Tibial nerve (tissue), 4 donors: ENCODE data around the gene TOM1L1. TPM values are rescaled to one million over a fixed set of nuclear protein-coding genes. Genes with fewer than 3 reads are reported as not detected.

Source experiments
- DNase-seq, 2 donors: peaks; one replicate each; pipeline ENCODE4 v3.0.0-alpha.2; 2019; ENCODE audit warnings: low spot score in 2 of 2
- H3K27ac ChIP-seq, 4 donors: fragments of 200-600 bp; sonication (generic) in 3 of 4; one replicate each; pipeline ENCODE4 v1.5.1; 2017 to 2019; ENCODE audit warnings: mild to moderate bottlenecking in 1 of 4
- H3K27me3 ChIP-seq, 2 donors: fragments of 200-600 bp; sonication (generic) in 1 of 2; one replicate each; pipeline versions ENCODE4 v1.5.1 to v1.6.0; 2017 to 2019
- H3K36me3 ChIP-seq, 3 donors: fragments of 200-600 bp; sonication (generic); one replicate each; pipeline ENCODE4 v1.5.1; 2018 to 2019
- H3K4me1 ChIP-seq, 4 donors: fragments of 200-600 bp; sonication (generic) in 3 of 4; one replicate each; pipeline ENCODE4 v1.5.1; 2017 to 2019
- H3K4me3 ChIP-seq, 4 donors: fragments of 200-600 bp; sonication (generic) in 3 of 4; one replicate each; pipeline ENCODE4 v1.5.1; 2017 to 2019; ENCODE audit warnings: mild to moderate bottlenecking in 1 of 4, moderate library complexity in 1 of 4
- H3K9me3 ChIP-seq, 4 donors: fragments of 200-600 bp; sonication (generic) in 3 of 4; one replicate each; pipeline ENCODE4 v1.5.1; 2017 to 2019
- EP300 ChIP-seq, 2 donors: sonication (generic); formaldehyde crosslinking; IDR thresholded peaks; one replicate each; pipeline ENCODE4 v1.6.1; 2017; ENCODE audit warnings: antibody characterized with exemption in 2 of 2, mild to moderate bottlenecking in 1 of 2
- POLR2A ChIP-seq, 2 donors: fragments of 450-650 bp; IDR thresholded peaks; one replicate each; pipeline ENCODE4 v1.6.1; 2017; ENCODE audit warnings: antibody characterized with exemption in 2 of 2, mild to moderate bottlenecking in 2 of 2, moderate library complexity in 2 of 2
- WGBS, 2 donors: methylation state at CpG; one replicate each; pipeline ENCODE4 v1.1.5; 2018; 5-methylcytosine and 5-hydroxymethylcytosine counted together
- total RNA-seq, 4 donors: library from RNA; depleted of rRNA; stranded (reverse); fragments of >200 nt; gene quantifications; one replicate each; pipeline ENCODE4 v1.1.0, GENCODE V29; 2016
- TF ChIP-seq, protein P1 (sequence below), 5 experiments: fragments of 200-600 bp in 3 of 5; fragments of 450-650 bp in 2 of 5; sonication (generic) in 3 of 5; IDR thresholded peaks; one replicate each; pipeline ENCODE4 v1.5.1; 2016 to 2019; ENCODE audit warnings: antibody characterized with exemption in 5 of 5, mild to moderate bottlenecking in 3 of 5, moderate library complexity in 2 of 5

Gene TOM1L1
- total RNA-seq, 4 donors from 2014 or later, result 8.6 to 27.4 (median 17.1) TPM

DNA sequence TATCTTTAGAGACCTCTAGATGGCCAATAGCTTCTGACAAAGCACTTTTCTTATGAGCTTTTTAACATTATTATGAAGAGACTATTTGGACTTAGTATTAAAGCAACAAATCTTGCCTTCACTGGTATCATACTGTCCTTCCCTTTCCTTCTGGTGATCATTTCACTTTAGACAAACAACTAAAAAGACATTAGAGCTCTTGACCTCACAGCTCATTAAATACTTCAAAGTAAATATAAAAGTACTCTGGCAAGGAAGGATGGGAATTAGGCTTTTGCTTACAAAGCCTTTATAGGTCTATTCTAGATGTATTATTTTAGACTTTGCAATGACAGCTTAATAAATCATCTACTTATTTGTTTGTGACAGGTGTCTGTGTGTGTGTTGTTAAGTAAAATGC lies 79.0 kb downstream of the TOM1L1 start:
- H3K4me3 ChIP-seq, result no peak overlapping the region
- peaks cover 0 to 23% (median 11%) of the 10 kb centered on the region in 4 donors for H3K4me1 ChIP-seq
- DNase-seq, result no peak
- H3K36me3 ChIP-seq, result no peaks in the 10 kb centered on the region
- no peaks in the 10 kb centered on the region for H3K27me3 ChIP-seq
- peak overlapping the region in 2 of 4 donors; percentile 32 to 82 for H3K27ac ChIP-seq
- peaks cover 0 to 9% (median 0%) of the 10 kb centered on the region in 4 donors for H3K9me3 ChIP-seq
- TF ChIP-seq EP300 (IDR thresholded peaks at IDR 0.05), result no peak

DNA sequence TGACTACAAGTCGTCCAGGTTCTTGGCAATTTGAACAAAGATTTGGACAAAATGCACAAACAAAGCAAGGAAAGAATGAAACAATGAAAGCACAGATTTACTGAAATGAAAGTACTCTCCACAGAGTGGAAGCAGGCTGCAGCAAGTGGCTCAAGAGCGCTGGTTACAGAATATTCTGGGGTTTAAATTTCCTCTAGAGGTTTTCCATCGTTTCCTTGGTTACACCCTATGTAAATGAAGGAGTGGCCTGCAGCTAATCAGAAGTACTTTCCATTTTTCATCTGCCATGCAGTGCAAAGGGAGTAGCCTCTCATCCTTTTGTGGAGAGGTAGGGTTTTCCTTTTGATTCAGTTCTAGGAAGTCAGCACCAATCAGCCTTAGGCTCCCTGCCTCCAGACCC lies 79.7 kb downstream of the TOM1L1 start:
- H3K9me3 ChIP-seq, result peaks cover 0 to 9% (median 0%) of the 10 kb centered on the region in 4 donors
- H3K4me3 ChIP-seq, result no peak overlapping the region
- no peaks in the 10 kb centered on the region for H3K36me3 ChIP-seq
- 55 to 93% methylated on average over 3 of the region's 3 CpGs for WGBS, 2 donors
- no peak for DNase-seq
- H3K27ac ChIP-seq, result peak overlapping the region in 2 of 4 donors; percentile 78 to 82
- TF ChIP-seq EP300 (IDR thresholded peaks at IDR 0.05) (no peak), POLR2A (IDR thresholded peaks at IDR 0.05) (no peak)
- TF ChIP-seq, protein P1, sequence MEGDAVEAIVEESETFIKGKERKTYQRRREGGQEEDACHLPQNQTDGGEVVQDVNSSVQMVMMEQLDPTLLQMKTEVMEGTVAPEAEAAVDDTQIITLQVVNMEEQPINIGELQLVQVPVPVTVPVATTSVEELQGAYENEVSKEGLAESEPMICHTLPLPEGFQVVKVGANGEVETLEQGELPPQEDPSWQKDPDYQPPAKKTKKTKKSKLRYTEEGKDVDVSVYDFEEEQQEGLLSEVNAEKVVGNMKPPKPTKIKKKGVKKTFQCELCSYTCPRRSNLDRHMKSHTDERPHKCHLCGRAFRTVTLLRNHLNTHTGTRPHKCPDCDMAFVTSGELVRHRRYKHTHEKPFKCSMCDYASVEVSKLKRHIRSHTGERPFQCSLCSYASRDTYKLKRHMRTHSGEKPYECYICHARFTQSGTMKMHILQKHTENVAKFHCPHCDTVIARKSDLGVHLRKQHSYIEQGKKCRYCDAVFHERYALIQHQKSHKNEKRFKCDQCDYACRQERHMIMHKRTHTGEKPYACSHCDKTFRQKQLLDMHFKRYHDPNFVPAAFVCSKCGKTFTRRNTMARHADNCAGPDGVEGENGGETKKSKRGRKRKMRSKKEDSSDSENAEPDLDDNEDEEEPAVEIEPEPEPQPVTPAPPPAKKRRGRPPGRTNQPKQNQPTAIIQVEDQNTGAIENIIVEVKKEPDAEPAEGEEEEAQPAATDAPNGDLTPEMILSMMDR (IDR thresholded peaks at IDR 0.05), result no peak
- no peaks in the 10 kb centered on the region for H3K27me3 ChIP-seq
- H3K4me1 ChIP-seq, result peaks cover 0 to 23% (median 11%) of the 10 kb centered on the region in 4 donors

DNA sequence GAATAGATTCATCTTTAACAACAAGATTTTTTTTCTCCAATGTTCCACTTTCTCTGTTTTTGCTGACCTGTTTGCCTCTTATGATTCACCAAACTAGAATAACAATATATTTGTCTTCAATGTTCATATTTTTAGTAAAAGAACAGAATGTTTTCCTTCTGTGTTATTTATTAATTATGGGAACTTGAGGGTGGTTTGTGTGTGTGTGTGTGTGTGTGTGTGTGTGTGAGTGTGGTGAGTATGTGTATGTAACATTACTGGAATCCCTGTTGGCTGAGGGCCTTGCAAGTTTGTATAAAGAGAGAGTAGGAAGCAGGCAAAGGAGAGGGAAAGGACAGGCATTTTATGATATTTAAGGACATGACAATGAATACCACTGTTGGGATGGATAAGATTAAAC lies 81.7 kb downstream of the TOM1L1 start:
- Histone ChIP-seq H3K27me3 (no peaks in the 10 kb centered on the region), H3K27ac (peak overlapping the region in 2 of 4 donors; percentile 78 to 82), H3K4me1 (peaks cover 0 to 23% (median 11%) of the 10 kb centered on the region in 4 donors), H3K36me3 (no peaks in the 10 kb centered on the region), H3K4me3 (no peak overlapping the region), H3K9me3 (peaks cover 0 to 9% (median 0%) of the 10 kb centered on the region in 4 donors)
- TF ChIP-seq EP300 (IDR thresholded peaks at IDR 0.05) (peak in 1 of 2 donors; percentile 63), POLR2A (IDR thresholded peaks at IDR 0.05) (no peak)
- DNase-seq, result peak in 1 of 2 donors; percentile 72

DNA sequence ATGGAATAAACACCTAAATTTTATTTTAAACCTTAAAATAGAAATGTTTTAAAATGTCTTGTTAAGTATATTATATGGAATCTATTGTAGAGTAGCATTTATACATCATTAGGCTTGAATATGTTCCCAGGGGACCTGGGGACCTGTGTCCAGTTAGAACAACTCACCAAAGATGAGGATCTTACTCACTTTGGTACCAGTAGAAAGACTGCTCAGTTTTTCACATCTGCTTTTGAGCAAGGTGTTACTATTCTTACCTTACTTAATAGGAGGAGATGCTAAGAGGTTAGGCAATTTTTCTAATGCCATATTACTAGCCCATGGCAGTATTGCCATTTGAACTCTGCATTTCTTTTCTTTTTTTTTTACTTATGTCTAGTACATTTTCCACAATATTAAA lies 82.6 kb downstream of the TOM1L1 start:
- no peak overlapping the region for H3K4me3 ChIP-seq
- TF ChIP-seq, protein P1 (IDR thresholded peaks at IDR 0.05), result no peak
- TF ChIP-seq POLR2A (IDR thresholded peaks at IDR 0.05) (no peak), EP300 (IDR thresholded peaks at IDR 0.05) (no peak)

DNA sequence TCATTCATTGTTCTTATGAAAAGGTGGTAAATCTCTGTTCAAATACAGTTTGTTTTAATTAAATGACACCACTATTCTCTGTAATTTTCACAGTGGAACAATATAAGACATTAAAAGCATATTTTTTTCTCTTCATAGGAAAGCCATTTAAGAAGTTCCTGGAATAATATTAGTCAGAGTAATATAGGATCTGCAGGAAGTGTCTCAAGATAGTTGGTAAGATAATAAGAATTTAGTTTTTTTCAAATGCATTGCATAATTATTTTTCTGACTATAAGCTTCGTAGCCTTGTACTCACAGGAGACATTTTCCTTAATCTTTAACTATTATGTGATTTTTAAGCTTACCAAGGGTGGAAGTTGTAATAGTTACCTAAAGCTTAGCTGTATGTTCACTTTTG lies 84.8 kb downstream of the TOM1L1 start:
- TF ChIP-seq POLR2A (IDR thresholded peaks at IDR 0.05) (no peak), EP300 (IDR thresholded peaks at IDR 0.05) (no peak)
- TF ChIP-seq, protein P1 (IDR thresholded peaks at IDR 0.05), result no peak
- DNase-seq, result no peak
- H3K27ac ChIP-seq, result peak overlapping the region in 1 of 4 donors; percentile 30
- 92 to 94% methylated on average over 1 of the region's 1 CpG for WGBS, 2 donors
- peaks cover 0 to 4% (median 0%) of the 10 kb centered on the region in 4 donors for H3K9me3 ChIP-seq
- H3K4me3 ChIP-seq, result no peak overlapping the region
- H3K27me3 ChIP-seq, result no peaks in the 10 kb centered on the region
- H3K4me1 ChIP-seq, result peaks cover 0 to 23% (median 11%) of the 10 kb centered on the region in 4 donors
- H3K36me3 ChIP-seq, result peaks cover 0 to 3% (median 0%) of the 10 kb centered on the region in 3 donors

More for the DNA sequence above, 82.6 kb downstream of the TOM1L1 start:
- Histone ChIP-seq H3K27me3 (no peaks in the 10 kb centered on the region), H3K4me1 (peaks cover 0 to 23% (median 11%) of the 10 kb centered on the region in 4 donors), H3K27ac (peak overlapping the region in 2 of 4 donors; percentile 78 to 82), H3K9me3 (peaks cover 0 to 9% (median 0%) of the 10 kb centered on the region in 4 donors), H3K36me3 (no peaks in the 10 kb centered on the region)
- DNase-seq, result no peak

DNA sequence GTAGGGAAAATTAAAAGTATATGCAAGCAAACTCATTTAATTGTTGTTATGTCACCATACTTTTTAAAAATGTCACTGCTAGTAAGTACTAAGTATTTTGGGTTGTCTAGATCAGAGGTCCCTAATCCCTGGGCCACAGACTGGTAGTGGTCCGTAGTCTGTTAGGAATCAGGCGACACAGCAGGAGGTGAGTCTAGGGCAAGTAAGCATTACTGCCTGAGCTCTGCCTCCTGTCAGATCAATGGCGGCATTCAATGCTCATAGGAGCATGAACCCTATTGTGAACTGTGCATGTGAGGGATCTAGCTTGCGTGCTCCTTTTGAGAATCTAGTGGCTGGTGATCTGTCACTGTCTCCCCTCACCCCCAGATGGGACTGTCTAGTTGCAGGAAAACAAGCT lies 89.5 kb downstream of the TOM1L1 start:
- WGBS, 2 donors, result 76 to 90% methylated on average over 3 to 4 of the region's 4 CpGs
- no peaks in the 10 kb centered on the region for H3K9me3 ChIP-seq
- TF ChIP-seq, protein P1 (IDR thresholded peaks at IDR 0.05), result no peak
- TF ChIP-seq POLR2A (IDR thresholded peaks at IDR 0.05) (no peak), EP300 (IDR thresholded peaks at IDR 0.05) (no peak)
- DNase-seq, result no peak
- no peak overlapping the region for H3K27ac ChIP-seq
- peaks cover 0 to 3% (median 0%) of the 10 kb centered on the region in 3 donors for H3K36me3 ChIP-seq
- H3K4me1 ChIP-seq, result no peaks in the 10 kb centered on the region
- no peaks in the 10 kb centered on the region for H3K27me3 ChIP-seq
- H3K4me3 ChIP-seq, result no peak overlapping the region
